Spleen (tissue), 11 donors: Measurements from ENCODE around the gene FBXL13. TPM values are rescaled to one million over a fixed set of nuclear protein-coding genes. Genes with fewer than 3 reads are reported as not detected.
A peak's percentile ranks its signal among the peaks of the same experiment; 100 is the strongest.

Source experiments
- DNase-seq: peaks from one replicate; pipeline ENCODE4 v3.0.0-alpha.2; 2020
- H3K27ac ChIP-seq, 8 donors: fragments of 200-600 bp; sonication (generic) in 7 of 8; 1 replicate in 4 of 8; 2 replicates in 4 of 8; pipeline versions ENCODE4 v1.5.0 to v1.8.0; 2016 to 2021; ENCODE audit warnings: inconsistent platforms in 4 of 8, mild to moderate bottlenecking in 4 of 8, moderate library complexity in 1 of 8
- H3K27me3 ChIP-seq, 7 donors: fragments of 200-600 bp; sonication (generic) in 6 of 7; replicated peaks in 1 of 7; 1 replicate in 4 of 7; 2 replicates in 3 of 7; pipeline versions ENCODE4 v1.5.0 to v1.8.0; 2016 to 2021; ENCODE audit warnings: inconsistent platforms in 3 of 7, mild to moderate bottlenecking in 1 of 7
- H3K36me3 ChIP-seq, 6 donors: fragments of 200-600 bp; sonication (generic) in 5 of 6; 1 replicate in 4 of 6; 2 replicates in 2 of 6; pipeline versions ENCODE4 v1.5.0 to v1.8.0; 2016 to 2021; ENCODE audit warnings: inconsistent platforms in 2 of 6
- H3K4me1 ChIP-seq, 6 donors: fragments of 200-600 bp; sonication (generic) in 5 of 6; 1 replicate in 3 of 6; 2 replicates in 3 of 6; pipeline versions ENCODE4 v1.5.0 to v1.8.0; 2016 to 2021; ENCODE audit warnings: inconsistent platforms in 3 of 6
- H3K4me3 ChIP-seq, 8 donors: fragments of 200-600 bp; sonication (generic) in 7 of 8; 1 replicate in 4 of 8; 2 replicates in 4 of 8; pipeline versions ENCODE4 v1.5.0 to v1.8.0; 2016 to 2021; ENCODE audit warnings: inconsistent platforms in 4 of 8, mild to moderate bottlenecking in 4 of 8, moderate library complexity in 2 of 8
- H3K9me3 ChIP-seq, 8 donors: fragments of 200-600 bp; sonication (generic) in 7 of 8; 1 replicate in 4 of 8; 2 replicates in 4 of 8; pipeline versions ENCODE4 v1.5.0 to v1.8.0; 2016 to 2021; ENCODE audit warnings: inconsistent platforms in 4 of 8
- CTCF ChIP-seq, 11 experiments: fragments of 200-600 bp in 7 of 11; fragments of 450-650 bp in 4 of 11; sonication (generic) in 4 of 11; IDR thresholded peaks in 8 of 11; conservative IDR thresholded peaks in 3 of 11; 1 replicate in 7 of 11; 2 replicates in 4 of 11; pipeline versions ENCODE4 v1.4.0 to v1.8.0; 2016 to 2021; ENCODE audit warnings: antibody characterized with exemption in 11 of 11, inconsistent platforms in 4 of 11, mild to moderate bottlenecking in 1 of 11
- POLR2A ChIP-seq, 3 donors: fragments of 450-650 bp; IDR thresholded peaks; one replicate each; pipeline ENCODE4 v1.5.1; 2017; ENCODE audit warnings: antibody characterized with exemption in 3 of 3, mild to moderate bottlenecking in 1 of 3
- POLR2AphosphoS5 ChIP-seq, 3 donors: sonication (generic); formaldehyde crosslinking; IDR thresholded peaks; one replicate each; pipeline ENCODE4 v1.5.1; 2017; ENCODE audit warnings: antibody characterized with exemption in 3 of 3
- WGBS, 5 donors: extraction: QIAGEN DNeasy Blood & Tissue Kit in 3 of 5; methylation state at CpG; one replicate each; pipeline versions ENCODE4 v1.1.5 to v1.1.7; 2013 to 2018; 5-methylcytosine and 5-hydroxymethylcytosine counted together
- intact Hi-C: fragments of 100-400 bp; cut with DNase I; formaldehyde crosslinking; loops from one replicate; pipeline ENCODE4 v1.15.0; 2023; ENCODE audit warnings: low total_unique reads
- polyA plus RNA-seq, 3 donors: library from polyadenylated mRNA; stranded (reverse); fragments of 200-250 nt; gene quantifications; one replicate each; pipeline ENCODE4 v1.2.1, GENCODE V29; 2013
- total RNA-seq, 7 donors: library from RNA; depleted of rRNA in 3 of 7; stranded (reverse); fragments of >200 nt in 3 of 7; fragmentation: NEBNext Ultra II Directional in 4 of 7; extraction: Animal tissue kit (Norgen Biotek cat#: 25700) in 4 of 7; gene quantifications; one replicate each; pipeline versions ENCODE4 v1.1.0 to v1.2.1, GENCODE V29; 2016 to 2021
- donor health status: healthy with polysubstance abuse.
- donor health status: DM: no; HTN: no; CAD: no; lungs with moderate emphysema.
- donor health status: DM: no; HTN: no; CAD: no.
- donor health status: Bipolar disorder and iron deficiency.
- donor health status: healthy.
- donor health status: DM: no; HTN: no; CAD: no.
- donor health status: DM: yes; HTN: yes; CAD: no.

FBXL13 gene
- total and polyA plus RNA-seq, 10 donors = 0.09 to 6.6 (median 2.3) TPM

- intact Hi-C loops = no loop called here
- peaks cover 10 to 50% (median 34%) of the 10 kb centered on the region in 6 donors for H3K4me1 ChIP-seq
- H3K36me3 ChIP-seq = no peaks in the 10 kb centered on the region
- DNase-seq = no peak
- H3K27me3 ChIP-seq = no peaks in the 10 kb centered on the region
- 72 to 95% (median 79%) methylated on average over 7 of the region's 7 CpGs for WGBS, 5 donors
- no peak for TF ChIP-seq CTCF (IDR thresholded peaks at IDR 0.05 in 8 of 11, conservative IDR thresholded peaks at IDR 0.05 in 3 of 11)
- no peak for TF ChIP-seq POLR2A (IDR thresholded peaks at IDR 0.05)
- TF ChIP-seq POLR2AphosphoS5 (IDR thresholded peaks at IDR 0.05) = no peak
- peak overlapping the region in 1 of 8 donors; percentile 11 for H3K27ac ChIP-seq
- H3K9me3 ChIP-seq = no peaks in the 10 kb centered on the region
- no peak overlapping the region for H3K4me3 ChIP-seq
These were observed 2.2 kb upstream of the FBXL13 start for GRCh38 chr7:103076764-103077163.

GRCh38 chr7:103075337-103075918, 832 bp upstream of the FBXL13 start:
- H3K9me3 ChIP-seq = no peaks in the 10 kb centered on the region
- DNase-seq = peak; percentile 94
- WGBS, 5 donors = 1 to 6% (median 3%) methylated on average over 16 to 36 of the region's 36 CpGs
- intact Hi-C loops = no loop called here
- TF ChIP-seq POLR2AphosphoS5 (IDR thresholded peaks at IDR 0.05) = no peak
- TF ChIP-seq CTCF (IDR thresholded peaks at IDR 0.05 in 8 of 11, conservative IDR thresholded peaks at IDR 0.05 in 3 of 11) = no peak
- no peak for TF ChIP-seq POLR2A (IDR thresholded peaks at IDR 0.05)
- H3K4me3 ChIP-seq = peak overlapping the region; percentile 33 to 94 (median 82)
- H3K36me3 ChIP-seq = no peaks in the 10 kb centered on the region
- no peaks in the 10 kb centered on the region for H3K27me3 ChIP-seq
- H3K27ac ChIP-seq = peak overlapping the region; percentile 85 to 96 (median 94)
- H3K4me1 ChIP-seq = peaks cover 10 to 50% (median 34%) of the 10 kb centered on the region in 6 donors

GRCh38 chr7:103073989-103074518, 542 bp downstream of the FBXL13 start:
- H3K27ac ChIP-seq = peak overlapping the region; percentile 85 to 96 (median 94)

More at GRCh38 chr7:103073989-103074518, 542 bp downstream of the FBXL13 start:
- intact Hi-C loops = no loop called here
- Histone ChIP-seq H3K4me1 (peaks cover 10 to 50% (median 34%) of the 10 kb centered on the region in 6 donors), H3K36me3 (no peaks in the 10 kb centered on the region), H3K27me3 (no peaks in the 10 kb centered on the region), H3K4me3 (peak overlapping the region; percentile 33 to 94 (median 82)), H3K9me3 (no peaks in the 10 kb centered on the region)
- 15 to 23% (median 21%) methylated on average over 6 of the region's 6 CpGs for WGBS, 5 donors
- no peak for DNase-seq
- TF ChIP-seq POLR2AphosphoS5 (IDR thresholded peaks at IDR 0.05) = no peak
- no peak for TF ChIP-seq POLR2A (IDR thresholded peaks at IDR 0.05)
- TF ChIP-seq CTCF (IDR thresholded peaks at IDR 0.05 in 8 of 11, conservative IDR thresholded peaks at IDR 0.05 in 3 of 11) = no peak
